HepG2 (cell line): ENCODE data around the gene ARHGAP15. TPM values are rescaled to one million over a fixed set of nuclear protein-coding genes. Genes with fewer than 3 reads are reported as not detected.

Source experiments
- ATAC-seq: fragments of 200-7000 bp; cut with Tn5 transposase; 3 replicates; pipeline ENCODE4 v1.9.1; 2020; ENCODE audit warnings: mild to moderate bottlenecking, moderate library complexity
- BruUV-seq: library from RNA; stranded (reverse); fragments of 400-500 nt; replicated peaks from 2 replicates; lab custom pipeline; 2021; lab: Mats Ljungman, UMichigan
- CTCF ChIA-PET: fragments of 300-600 bp; formaldehyde crosslinking; extraction: SDS; loops from one replicate; lab custom pipeline; 2021; ENCODE audit warnings: low total read pairs, inconsistent platforms, low intra/inter-chr PET ratio; lab: Yijun Ruan, JAX
- POLR2A ChIA-PET: fragments of 350-600 bp; sonication (Branson Sonifier 250); formaldehyde crosslinking; loops from one replicate; lab custom pipeline; 2020; ENCODE audit warnings: antibody characterized with exemption, inconsistent platforms; lab: Yijun Ruan, JAX
- DNase-seq: peaks from one replicate; pipeline ENCODE4 v3.0.0-alpha.2; 2015; ENCODE audit warnings: low spot score
- FAIRE-seq: peaks from 3 replicates; lab custom pipeline; 2011; peaks lifted over from hg19 to GRCh38; lab: Jason Lieb, UNC
- H2AFZ ChIP-seq: one replicate; pipeline ENCODE4 v1.6.1; 2011; ENCODE audit warnings: low read length, inconsistent platforms
- H3K27ac ChIP-seq: fragments of 300-600 bp; 3 replicates; pipeline ENCODE4 v1.8.0; 2011; ENCODE audit warnings: mixed run types, mild to moderate bottlenecking, mixed read lengths, low read length, inconsistent platforms; ENCODE audit not compliant: insufficient read depth; ENCODE audit errors: extremely low read length
- H3K27me3 ChIP-seq, 2 experiments: fragments of 200-600 bp in 1 of 2; 2 replicates in 1 of 2; 3 replicates in 1 of 2; pipeline versions ENCODE4 v1.6.0 to v1.8.0; 2011; ENCODE audit warnings: low read length in 2 of 2, mild to moderate bottlenecking in 2 of 2, moderate library complexity in 2 of 2, inconsistent platforms in 1 of 2; ENCODE audit not compliant: insufficient read depth in 2 of 2, control insufficient read depth in 1 of 2
- H3K36me3 ChIP-seq, 2 experiments: fragments of 200-600 bp in 1 of 2; replicated peaks in 1 of 2; 2 replicates in 1 of 2; 3 replicates in 1 of 2; pipeline versions ENCODE4 v1.5.1 to v1.8.0; 2011; ENCODE audit warnings: low read length in 2 of 2, inconsistent platforms in 1 of 2; ENCODE audit not compliant: insufficient read depth in 2 of 2, control insufficient read depth in 1 of 2
- H3K4me1 ChIP-seq: 2 replicates; pipeline ENCODE4 v1.5.1; 2012; ENCODE audit warnings: low read length, inconsistent platforms; ENCODE audit not compliant: insufficient read depth
- H3K4me2 ChIP-seq: 2 replicates; pipeline ENCODE4 v1.6.0; 2011; ENCODE audit warnings: low read depth, low read length, inconsistent platforms
- H3K4me3 ChIP-seq, 3 experiments: fragments of 200-600 bp in 1 of 3; sonication (generic), shearing (Covaris generic) in 1 of 3; replicated peaks in 1 of 3; 2 replicates each; pipeline ENCODE4 v1.5.1; 2011 to 2016; ENCODE audit warnings: low read length in 3 of 3, inconsistent platforms in 2 of 3, low read depth in 2 of 3, mild to moderate bottlenecking in 2 of 3, control low read depth in 1 of 3, mixed read lengths in 1 of 3; ENCODE audit not compliant: insufficient read depth in 1 of 3
- H3K79me2 ChIP-seq: one replicate; pipeline ENCODE4 v1.6.1; 2011; ENCODE audit warnings: low read length, inconsistent platforms; ENCODE audit not compliant: insufficient read depth
- H3K9ac ChIP-seq: 2 replicates; pipeline ENCODE4 v1.6.0; 2011; ENCODE audit warnings: mild to moderate bottlenecking, low read depth, low read length, inconsistent platforms; ENCODE audit not compliant: insufficient read depth
- H3K9me3 ChIP-seq: 2 replicates; pipeline ENCODE4 v1.5.1; 2012; ENCODE audit warnings: mild to moderate bottlenecking, low read length
- H4K20me1 ChIP-seq: 2 replicates; pipeline ENCODE4 v1.6.0; 2011; ENCODE audit warnings: inconsistent platforms, mild to moderate bottlenecking, low read length, moderate library complexity; ENCODE audit not compliant: insufficient read depth
- AKAP8 ChIP-seq: sonication (generic); formaldehyde crosslinking; IDR thresholded peaks from 2 replicates; pipeline ENCODE4 v1.5.1; 2020; ENCODE audit warnings: mild to moderate bottlenecking, missing genetic modification reagents
- ATF2 ChIP-seq: sonication (generic); formaldehyde crosslinking; IDR thresholded peaks from 2 replicates; pipeline ENCODE4 v1.4.0; 2020; ENCODE audit warnings: missing genetic modification reagents
- DMAP1 ChIP-seq: IDR thresholded peaks from 2 replicates; pipeline ENCODE4 v1.6.1; 2016
- HCFC1 ChIP-seq: fragments of 150-350 bp; IDR thresholded peaks from 2 replicates; pipeline ENCODE4 v1.6.1; 2014; ENCODE audit warnings: low read depth, low read length
- MXD4 ChIP-seq: IDR thresholded peaks from 2 replicates; pipeline ENCODE4 v1.6.1; 2016; ENCODE audit warnings: mild to moderate bottlenecking, missing biosample characterization, missing genetic modification reagents
- NR2F2 ChIP-seq: IDR thresholded peaks from 2 replicates; pipeline ENCODE4 v1.6.1; 2012; ENCODE audit warnings: low read depth, inconsistent platforms, borderline replicate concordance
- PAF1 ChIP-seq: IDR thresholded peaks from 2 replicates; pipeline ENCODE4 v1.6.1; 2016; ENCODE audit warnings: missing genetic modification reagents, missing compliant biosample characterization
- SAFB2 ChIP-seq: sonication (generic); formaldehyde crosslinking; IDR thresholded peaks from 2 replicates; pipeline ENCODE4 v1.5.1; 2020; ENCODE audit warnings: missing genetic modification reagents, low read depth, mild to moderate bottlenecking, borderline replicate concordance
- SMAD3 ChIP-seq: sonication (generic); formaldehyde crosslinking; IDR thresholded peaks from 2 replicates; pipeline ENCODE4 v1.4.0; 2020; ENCODE audit warnings: missing genetic modification reagents
- SYNCRIP ChIP-seq: fragments of 200-400 bp; formaldehyde crosslinking; IDR thresholded peaks from 2 replicates; pipeline ENCODE4 v1.6.1; 2018; ENCODE audit warnings: mild to moderate bottlenecking, low read depth, low read length; ENCODE audit not compliant: insufficient read depth
- TBX3 ChIP-seq: fragments of 450-650 bp; IDR thresholded peaks from 2 replicates; pipeline ENCODE4 v1.6.1; 2017; ENCODE audit warnings: antibody characterized with exemption, mild to moderate bottlenecking, inconsistent platforms, borderline replicate concordance
- TFAP4 ChIP-seq: sonication (generic); IDR thresholded peaks from 2 replicates; pipeline ENCODE4 v1.6.1; 2016; ENCODE audit warnings: low read depth, borderline replicate concordance
- ZNF34 ChIP-seq: sonication (generic); formaldehyde crosslinking; IDR thresholded peaks from 2 replicates; pipeline ENCODE4 v1.4.0; 2020; ENCODE audit warnings: mild to moderate bottlenecking, missing genetic modification reagents, borderline replicate concordance
- ZNF576 ChIP-seq: sonication (generic); formaldehyde crosslinking; IDR thresholded peaks from 2 replicates; pipeline ENCODE4 v1.4.0; 2020; ENCODE audit warnings: mild to moderate bottlenecking, missing genetic modification reagents
- ZNF841 ChIP-seq: sonication (generic); formaldehyde crosslinking; IDR thresholded peaks from 2 replicates; pipeline ENCODE4 v1.8.1; 2023; ENCODE audit warnings: missing genetic modification reagents, borderline replicate concordance
- WGBS: methylation state at CpG from one replicate; pipeline ENCODE4 v1.1.6; 2017; ENCODE audit warnings: low lambda C conversion rate; 5-methylcytosine and 5-hydroxymethylcytosine counted together
- in situ Hi-C: cut with HindIII; loops from 2 replicates; pipeline ENCODE4 v1.10.0; 2017; ENCODE audit warnings: low pct_unique_long_range_greater_than_20kb; ENCODE audit not compliant: extremely low pct_ligation_motif_present
- intact Hi-C: fragments of 100-400 bp; cut with micrococcal nuclease; formaldehyde crosslinking; loops from one replicate; pipeline ENCODE4 v1.10.0; 2022; ENCODE audit not compliant: unreplicated experiment
- polyA plus RNA-seq, 8 experiments: library from polyadenylated mRNA; depleted of rRNA in 3 of 8; stranded (reverse) in 7 of 8; unstranded in 1 of 8; fragments of >200 nt; fragmentation: Illumina TruSeq in 4 of 8; extraction: Trizol in 4 of 8; gene quantifications; 2 replicates each; pipeline versions ENCODE4 v1.2.1 to v1.2.3, GENCODE V29; 2011 to 2016; ENCODE audit warnings: low read depth in 4 of 8, missing spikeins in 1 of 8, mixed read lengths in 1 of 8; ENCODE audit not compliant: insufficient read depth in 1 of 8
- total RNA-seq, 5 experiments: library from RNA; depleted of rRNA; stranded (reverse); fragments of >200 nt; fragmentation: Illumina TruSeq; extraction: Trizol; gene quantifications; 2 replicates each; pipeline ENCODE4 v1.2.3, GENCODE V29; 2016; ENCODE audit warnings: low read depth in 1 of 5

ARHGAP15 gene
- total and polyA plus RNA-seq, 2 of the 13 experiments (the other 11 are each of a cell fraction or from before 2014, with no cell fraction given) = 0.04 TPM; not detected in 1

- Histone ChIP-seq H3K4me2 (no peak overlapping the region), H3K9me3 (no peaks in the 10 kb centered on the region), H3K4me1 (no peaks in the 10 kb centered on the region), H3K27me3 (no peaks in the 10 kb centered on the region), H3K27ac (no peak overlapping the region), H2AFZ (no peak overlapping the region), H3K4me3 (no peak overlapping the region), H3K79me2 (no peaks in the 10 kb centered on the region), H3K36me3 (no peaks in the 10 kb centered on the region), H4K20me1 (no peaks in the 10 kb centered on the region), H3K9ac (no peak overlapping the region)
- BruUV-seq = no TSS peak
- ChIA-PET CTCF (no interaction called here), POLR2A (no interaction called here)
- FAIRE-seq (no peak), ATAC-seq (no peak), DNase-seq (no peak)
- TF ChIP-seq PAF1 (CRISPR knock-in tag) = no peak
- no peak for TF ChIP-seq ATF2
- no peak for TF ChIP-seq TBX3
- TF ChIP-seq DMAP1 = no peak
- no peak for TF ChIP-seq SYNCRIP
- no peak for TF ChIP-seq MXD4 (CRISPR knock-in tag)
- no peak for TF ChIP-seq SMAD3 (CRISPR knock-in tag)
- TF ChIP-seq ZNF841 = no peak
- TF ChIP-seq NR2F2 = no peak
- TF ChIP-seq ZNF34 (CRISPR knock-in tag) = no peak
- TF ChIP-seq ZNF576 (CRISPR knock-in tag) = no peak
- TF ChIP-seq TFAP4 = no peak
- TF ChIP-seq HCFC1 = no peak
- TF ChIP-seq AKAP8 (CRISPR knock-in tag) = no peak
- no peak for TF ChIP-seq SAFB2 (CRISPR knock-in tag)
- in situ Hi-C loops (no loop called here), intact Hi-C loops (no loop called here)
- 6% methylated on average over 2 of the region's 2 CpGs for WGBS
Measured at GRCh38 chr2:143132355-143132754, 3.1 kb downstream of the ARHGAP15 start.
